ENCODE results near the gene CFAP45.

The CFAP45 gene

GRCh38 chr1:159892944-159893343 lies 7.0 kb downstream of the CFAP45 start:
- Histone ChIP-seq H3K4me2 (no peak overlapping the region), H3K27ac (no peak overlapping the region), H3K4me3 (no peak overlapping the region), H3K4me1 (peaks cover 12% of the 10 kb centered on the region), H3K9me3 (no peaks in the 10 kb centered on the region), H3K36me3 (no peaks in the 10 kb centered on the region), H3K27me3 (no peaks in the 10 kb centered on the region), H4K20me1 (no peaks in the 10 kb centered on the region), H3K9ac (no peak overlapping the region)
- no peak for TF ChIP-seq Cebpa-rat (IDR thresholded peaks at IDR 0.05)

DNA sequence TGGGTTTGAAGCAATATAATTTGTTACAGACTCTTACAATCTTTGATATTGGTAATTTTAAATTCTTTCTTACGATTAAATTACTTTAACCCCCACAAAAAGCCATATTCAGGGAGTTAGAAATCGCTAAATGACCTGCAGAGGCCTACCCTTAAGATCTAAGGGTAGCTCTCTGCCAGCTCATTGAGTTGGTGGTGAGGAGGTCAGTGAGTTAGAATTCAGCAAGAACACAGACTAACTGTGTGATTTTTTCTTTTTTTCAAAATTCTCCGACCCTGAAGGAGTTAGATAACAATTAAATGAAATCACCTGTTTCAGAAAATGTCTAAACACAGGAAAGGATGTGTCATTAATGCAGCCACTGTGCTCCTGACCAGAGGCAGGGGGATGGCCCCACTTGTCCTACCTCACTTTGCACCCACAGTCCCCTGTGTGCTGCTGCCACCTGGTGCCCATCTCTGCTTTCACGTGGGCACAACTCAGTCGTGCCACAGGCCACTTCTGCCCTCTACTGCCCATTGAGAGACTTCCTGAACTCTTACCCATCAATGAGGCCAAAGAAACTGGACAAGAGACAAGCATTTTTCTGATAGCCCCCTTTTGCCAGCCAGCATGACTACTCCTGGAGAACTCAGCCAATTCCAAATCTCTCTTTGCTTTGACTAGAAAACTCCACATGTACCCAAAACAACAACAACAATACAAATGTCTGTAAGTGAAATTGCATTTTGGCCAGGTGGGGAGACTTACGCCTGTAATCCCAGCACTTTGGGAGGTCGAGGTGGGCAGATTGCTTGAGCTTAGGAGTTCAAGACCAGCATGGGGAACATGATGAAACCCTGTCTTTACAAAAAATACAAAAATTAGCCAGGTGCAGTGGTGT lies 8.4 kb downstream of the CFAP45 start:
- H3K9ac ChIP-seq, result no peak overlapping the region
- peaks cover 12% of the 10 kb centered on the region for H3K4me1 ChIP-seq
- no peaks in the 10 kb centered on the region for H3K36me3 ChIP-seq
- no peak overlapping the region for H3K4me2 ChIP-seq
- no peaks in the 10 kb centered on the region for H4K20me1 ChIP-seq
- no peaks in the 10 kb centered on the region for H3K9me3 ChIP-seq
- no peaks in the 10 kb centered on the region for H3K27me3 ChIP-seq
- H3K27ac ChIP-seq, result no peak overlapping the region
- TF ChIP-seq Cebpa-rat (IDR thresholded peaks at IDR 0.05), result no peak
- H3K4me3 ChIP-seq, result no peak overlapping the region

- 0 out of 2 replicates have a peak overlapping the region, but pooled peaks have one; percentile 7 for H3K27ac ChIP-seq
- no peak overlapping the region for H3K9ac ChIP-seq
- H3K36me3 ChIP-seq, result no peaks in the 10 kb centered on the region
- H3K4me3 ChIP-seq, result no peak overlapping the region
- no peaks in the 10 kb centered on the region for H4K20me1 ChIP-seq
- peaks cover 12% of the 10 kb centered on the region for H3K4me1 ChIP-seq
- H3K4me2 ChIP-seq, result peak overlapping the region; percentile 43
- no peaks in the 10 kb centered on the region for H3K9me3 ChIP-seq
- no peak for TF ChIP-seq Cebpa-rat (IDR thresholded peaks at IDR 0.05)
- no peaks in the 10 kb centered on the region for H3K27me3 ChIP-seq
Measured at GRCh38 chr1:159890390-159890789, 9.6 kb downstream of the CFAP45 start.

GRCh38 chr1:159889821-159890252 lies 10.1 kb downstream of the CFAP45 start:
- no peak overlapping the region for H3K4me3 ChIP-seq
- TF ChIP-seq Cebpa-rat (IDR thresholded peaks at IDR 0.05), result no peak
- no peaks in the 10 kb centered on the region for H4K20me1 ChIP-seq
- peak overlapping the region; percentile 7; the same call in 1 of the 2 replicates for H3K27ac ChIP-seq
- H3K4me2 ChIP-seq, result peak overlapping the region; percentile 43
- no peaks in the 10 kb centered on the region for H3K36me3 ChIP-seq
- H3K4me1 ChIP-seq, result peaks cover 12% of the 10 kb centered on the region
- no peak overlapping the region for H3K9ac ChIP-seq
- H3K27me3 ChIP-seq, result no peaks in the 10 kb centered on the region
- H3K9me3 ChIP-seq, result no peaks in the 10 kb centered on the region

GRCh38 chr1:159889202-159889601 lies 10.8 kb downstream of the CFAP45 start:
- Histone ChIP-seq H4K20me1 (no peaks in the 10 kb centered on the region), H3K4me2 (0 out of 2 replicates have a peak overlapping the region, but pooled peaks have one; percentile 43), H3K36me3 (no peaks in the 10 kb centered on the region), H3K9me3 (no peaks in the 10 kb centered on the region), H3K9ac (no peak overlapping the region), H3K4me3 (no peak overlapping the region), H3K27me3 (no peaks in the 10 kb centered on the region), H3K27ac (peak overlapping the region; percentile 7; the same call in 1 of the 2 replicates), H3K4me1 (peaks cover 12% of the 10 kb centered on the region)
- no peak for TF ChIP-seq Cebpa-rat (IDR thresholded peaks at IDR 0.05)

DNA sequence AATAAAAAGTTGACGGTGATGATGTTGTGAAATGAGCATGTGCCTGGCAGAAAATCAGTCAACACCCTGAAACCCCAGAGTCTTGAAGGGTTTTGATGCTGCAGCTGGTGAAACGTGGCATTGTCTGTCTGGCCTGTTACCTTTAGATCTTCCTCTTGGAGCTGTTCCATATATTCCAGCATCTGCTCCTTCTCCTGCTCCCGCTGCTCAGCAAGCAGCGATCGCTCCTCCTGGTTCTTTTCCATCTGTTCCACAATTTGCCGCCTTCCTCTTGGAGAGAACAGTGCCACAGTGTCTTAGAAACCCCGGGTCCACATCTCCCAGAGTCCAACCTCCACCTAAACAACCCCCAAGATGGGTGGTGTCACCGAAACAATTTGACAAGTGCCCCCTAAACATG lies 15.7 kb downstream of the CFAP45 start:
- H3K9ac ChIP-seq, result no peak overlapping the region
- H3K36me3 ChIP-seq, result no peaks in the 10 kb centered on the region
- H3K4me2 ChIP-seq, result no peak overlapping the region
- no peaks in the 10 kb centered on the region for H3K9me3 ChIP-seq
- H3K4me3 ChIP-seq, result no peak overlapping the region
- no peaks in the 10 kb centered on the region for H3K27me3 ChIP-seq
- no peak overlapping the region for H3K27ac ChIP-seq
- no peak for TF ChIP-seq Cebpa-rat (IDR thresholded peaks at IDR 0.05)
- H3K4me1 ChIP-seq, result peaks cover under 1% of the 10 kb centered on the region; the same call in 1 of the 2 replicates
- H4K20me1 ChIP-seq, result no peaks in the 10 kb centered on the region

DNA sequence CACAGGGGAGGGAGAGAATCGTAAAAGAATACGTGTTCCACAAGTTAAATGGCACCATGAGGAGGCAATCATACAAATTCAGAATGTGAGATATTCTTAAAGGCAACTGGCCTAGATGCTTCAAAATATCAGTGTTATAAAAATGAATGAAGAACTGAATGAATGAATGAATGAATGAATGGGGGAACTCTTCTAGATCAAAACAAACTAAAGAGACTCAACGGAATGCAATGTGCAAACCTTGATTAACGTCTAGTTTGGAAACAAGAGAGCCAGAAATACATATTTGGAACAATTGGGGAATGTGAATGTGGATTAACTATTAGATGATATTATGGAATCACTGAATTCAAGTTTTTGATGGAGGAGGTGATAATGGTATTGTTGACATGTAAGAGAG lies 16.8 kb downstream of the CFAP45 start:
- Histone ChIP-seq H3K36me3 (no peaks in the 10 kb centered on the region), H4K20me1 (no peaks in the 10 kb centered on the region), H3K27ac (no peak overlapping the region), H3K27me3 (no peaks in the 10 kb centered on the region), H3K4me1 (no peaks in the 10 kb centered on the region), H3K4me3 (no peak overlapping the region), H3K9ac (no peak overlapping the region), H3K9me3 (no peaks in the 10 kb centered on the region), H3K4me2 (no peak overlapping the region)
- TF ChIP-seq Cebpa-rat (IDR thresholded peaks at IDR 0.05), result no peak

- Histone ChIP-seq H3K4me1 (no peaks in the 10 kb centered on the region), H3K4me3 (no peak overlapping the region), H4K20me1 (no peaks in the 10 kb centered on the region), H3K27me3 (no peaks in the 10 kb centered on the region), H3K4me2 (no peak overlapping the region), H3K9ac (no peak overlapping the region), H3K36me3 (no peaks in the 10 kb centered on the region), H3K9me3 (no peaks in the 10 kb centered on the region), H3K27ac (no peak overlapping the region)
- TF ChIP-seq Cebpa-rat (IDR thresholded peaks at IDR 0.05), result no peak
Measured at GRCh38 chr1:159882527-159882862, 17.5 kb downstream of the CFAP45 start.

- H4K20me1 ChIP-seq, result no peaks in the 10 kb centered on the region
- no peak overlapping the region for H3K9ac ChIP-seq
- no peaks in the 10 kb centered on the region for H3K9me3 ChIP-seq
- no peak for TF ChIP-seq Cebpa-rat (IDR thresholded peaks at IDR 0.05)
- no peak overlapping the region for H3K4me3 ChIP-seq
- no peaks in the 10 kb centered on the region for H3K4me1 ChIP-seq
- H3K27me3 ChIP-seq, result no peaks in the 10 kb centered on the region
- H3K36me3 ChIP-seq, result no peaks in the 10 kb centered on the region
- H3K27ac ChIP-seq, result no peak overlapping the region
- H3K4me2 ChIP-seq, result no peak overlapping the region
Measured at GRCh38 chr1:159881622-159882526, 18.1 kb downstream of the CFAP45 start.

GRCh38 chr1:159880430-159880829 lies 19.5 kb downstream of the CFAP45 start:
- H3K36me3 ChIP-seq, result no peaks in the 10 kb centered on the region
- no peaks in the 10 kb centered on the region for H3K4me1 ChIP-seq
- no peak overlapping the region for H3K9ac ChIP-seq
- H3K27me3 ChIP-seq, result no peaks in the 10 kb centered on the region
- no peak overlapping the region for H3K4me3 ChIP-seq
- TF ChIP-seq Cebpa-rat (IDR thresholded peaks at IDR 0.05), result no peak
- no peak overlapping the region for H3K4me2 ChIP-seq
- H3K27ac ChIP-seq, result no peak overlapping the region
- no peaks in the 10 kb centered on the region for H3K9me3 ChIP-seq
- H4K20me1 ChIP-seq, result no peaks in the 10 kb centered on the region

Data from BLaER1 (cell line).